WTC11 (cell line): ENCODE data around the gene CNTNAP5. TPM values are rescaled to one million over a fixed set of nuclear protein-coding genes. Genes with fewer than 3 reads are reported as not detected.

Experiments
- ATAC-seq: fragments of 200-7000 bp; cut with Tn5 transposase; 2 replicates; pipeline ENCODE4 v1.10.0; 2021; ENCODE audit warnings: mild to moderate bottlenecking, moderate library complexity
- CTCF ChIA-PET: fragments of 300-600 bp; sonication (Branson Sonifier 250); formaldehyde crosslinking; loops from one replicate; lab custom pipeline; 2021; ENCODE audit warnings: antibody characterized with exemption; lab: Charles Lee
- POLR2A ChIA-PET: fragments of 350-600 bp; sonication (Branson Sonifier 250); formaldehyde crosslinking; loops from one replicate; lab custom pipeline; 2021; ENCODE audit warnings: antibody characterized with exemption; lab: Charles Lee
- DNase-seq: peaks from one replicate; pipeline ENCODE4 v3.0.0; 2021; ENCODE audit warnings: low spot score
- H3K27ac Mint-ChIP-seq: 2 replicates; pipeline ENCODE4 v1.8.0; 2021; ENCODE audit warnings: mixed read lengths
- H3K27me3 Mint-ChIP-seq: 2 replicates; pipeline ENCODE4 v1.8.0; 2021; ENCODE audit warnings: low read depth, mild to moderate bottlenecking, moderate library complexity, mixed read lengths
- H3K36me3 Mint-ChIP-seq: 2 replicates; pipeline ENCODE4 v1.8.0; 2021; ENCODE audit warnings: mixed read lengths
- H3K4me1 Mint-ChIP-seq: 2 replicates; pipeline ENCODE4 v1.8.0; 2022; ENCODE audit warnings: mixed read lengths
- H3K4me3 Mint-ChIP-seq: 2 replicates; pipeline ENCODE4 v1.8.0; 2021; ENCODE audit warnings: mild to moderate bottlenecking, moderate library complexity, mixed read lengths
- H3K9me3 Mint-ChIP-seq: 2 replicates; pipeline ENCODE4 v1.8.0; 2021; ENCODE audit warnings: mixed read lengths
- AR ChIP-seq: fragments of 250-450 bp; sonication (Bioruptor Pico); IDR thresholded peaks from 2 replicates; pipeline ENCODE4 v1.9.0; 2021; ENCODE audit warnings: mild to moderate bottlenecking
- ATF2 ChIP-seq: sonication (generic); formaldehyde crosslinking; IDR thresholded peaks from 2 replicates; pipeline ENCODE4 v1.8.1; 2022; ENCODE audit warnings: low read depth, missing genetic modification reagents, borderline replicate concordance
- CREM ChIP-seq: sonication (generic); formaldehyde crosslinking; IDR thresholded peaks from 2 replicates; pipeline ENCODE4 v1.8.1; 2022; ENCODE audit warnings: mild to moderate bottlenecking, missing genetic modification reagents, moderate library complexity
- E2F4 ChIP-seq: sonication (generic); formaldehyde crosslinking; IDR thresholded peaks from 2 replicates; pipeline ENCODE4 v1.8.1; 2022; ENCODE audit warnings: low read depth, mild to moderate bottlenecking, moderate library complexity, missing genetic modification reagents, borderline replicate concordance
- FOXP1 ChIP-seq: sonication (generic); formaldehyde crosslinking; IDR thresholded peaks from 2 replicates; pipeline ENCODE4 v1.8.0; 2022; ENCODE audit warnings: missing genetic modification reagents, mild to moderate bottlenecking, moderate library complexity, borderline replicate concordance
- GABPB1 ChIP-seq: sonication (generic); formaldehyde crosslinking; IDR thresholded peaks from 2 replicates; pipeline ENCODE4 v1.8.1; 2023; ENCODE audit warnings: mild to moderate bottlenecking, missing genetic modification reagents
- JUN ChIP-seq: sonication (generic); formaldehyde crosslinking; IDR thresholded peaks from 2 replicates; pipeline ENCODE4 v1.8.0; 2023; ENCODE audit warnings: mild to moderate bottlenecking, missing genetic modification reagents
- NFE2L1 ChIP-seq: sonication (generic); formaldehyde crosslinking; IDR thresholded peaks from 2 replicates; pipeline ENCODE4 v1.8.1; 2023; ENCODE audit warnings: missing genetic modification reagents
- NR2C2 ChIP-seq: sonication (generic); formaldehyde crosslinking; IDR thresholded peaks from 2 replicates; pipeline ENCODE4 v1.8.0; 2022; ENCODE audit warnings: mild to moderate bottlenecking, missing genetic modification reagents
- OVOL2 ChIP-seq: fragments of 250-450 bp; sonication (Bioruptor Pico); IDR thresholded peaks from 2 replicates; pipeline ENCODE4 v1.9.0; 2021; ENCODE audit warnings: mild to moderate bottlenecking, borderline replicate concordance
- PRDM15 ChIP-seq: sonication (generic); formaldehyde crosslinking; IDR thresholded peaks from 2 replicates; pipeline ENCODE4 v1.8.0; 2022; ENCODE audit warnings: missing genetic modification reagents
- SP1 ChIP-seq: sonication (generic); formaldehyde crosslinking; conservative IDR thresholded peaks from 2 replicates; pipeline ENCODE4 v1.8.1; 2022; ENCODE audit warnings: missing genetic modification reagents
- STAT6 ChIP-seq: sonication (generic); formaldehyde crosslinking; conservative IDR thresholded peaks from 2 replicates; pipeline ENCODE4 v1.8.1; 2023; ENCODE audit warnings: mild to moderate bottlenecking, low read depth, missing genetic modification reagents, moderate library complexity
- ZBTB43 ChIP-seq: sonication (generic); formaldehyde crosslinking; IDR thresholded peaks from 2 replicates; pipeline ENCODE4 v1.8.1; 2023; ENCODE audit warnings: mild to moderate bottlenecking, missing genetic modification reagents
- ZNF532 ChIP-seq: fragments of 250-450 bp; sonication (Bioruptor Pico); IDR thresholded peaks from 2 replicates; pipeline ENCODE4 v1.9.0; 2021; ENCODE audit warnings: mild to moderate bottlenecking, borderline replicate concordance
- total RNA-seq: library from RNA; stranded (reverse); gene quantifications from 3 replicates; pipeline ENCODE4 v1.2.3, GENCODE V29; 2021
- TF ChIP-seq, protein P1 (sequence below): sonication (generic); formaldehyde crosslinking; conservative IDR thresholded peaks from 2 replicates; pipeline ENCODE4 v1.8.1; 2022; ENCODE audit warnings: mild to moderate bottlenecking, missing genetic modification reagents
- TF ChIP-seq, protein P2 (sequence below): sonication (generic); formaldehyde crosslinking; IDR thresholded peaks from 2 replicates; pipeline ENCODE4 v1.8.0; 2023; ENCODE audit warnings: missing genetic modification reagents

The CNTNAP5 gene
- total RNA-seq, 1 experiment from 2014 or later, result 0.22 TPM

DNA sequence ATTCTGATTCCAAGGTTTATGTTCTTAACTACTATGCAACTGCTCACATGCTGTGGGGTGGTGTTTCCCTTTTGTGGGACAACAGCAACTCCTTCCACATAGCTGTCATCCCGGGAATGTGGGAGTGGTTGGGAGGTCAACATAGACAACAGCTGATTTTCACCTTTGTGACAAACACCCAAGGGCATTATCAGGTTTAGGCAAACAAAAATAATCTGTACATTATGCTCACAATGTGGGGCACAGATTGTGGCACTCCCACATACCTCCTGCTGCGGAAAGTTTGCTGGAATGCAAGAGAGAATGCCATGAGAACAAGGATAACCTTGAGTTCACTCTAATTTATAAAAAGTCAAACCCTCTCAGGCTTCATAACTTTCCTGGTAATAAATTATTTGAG lies 582.6 kb downstream of the CNTNAP5 start:
- ChIA-PET CTCF (no interaction called here), POLR2A (no interaction called here)
- DNase-seq, result no peak
- TF ChIP-seq STAT6 (CRISPR knock-in tag), result no peak
- TF ChIP-seq PRDM15 (CRISPR knock-in tag), result no peak
- no peak for TF ChIP-seq OVOL2 (CRISPR knock-in tag)
- no peak for TF ChIP-seq SP1 (CRISPR knock-in tag)
- no peak for TF ChIP-seq FOXP1 (CRISPR knock-in tag)
- TF ChIP-seq NFE2L1 (CRISPR knock-in tag), result no peak
- no peak for TF ChIP-seq GABPB1 (CRISPR knock-in tag)
- no peak for TF ChIP-seq NR2C2
- TF ChIP-seq ZNF532 (CRISPR knock-in tag), result no peak
- TF ChIP-seq JUN (CRISPR knock-in tag), result no peak
- TF ChIP-seq ZBTB43, result no peak
- no peak for TF ChIP-seq AR (CRISPR knock-in tag)
- no peak for TF ChIP-seq ATF2 (CRISPR knock-in tag)
- TF ChIP-seq, protein P1, sequence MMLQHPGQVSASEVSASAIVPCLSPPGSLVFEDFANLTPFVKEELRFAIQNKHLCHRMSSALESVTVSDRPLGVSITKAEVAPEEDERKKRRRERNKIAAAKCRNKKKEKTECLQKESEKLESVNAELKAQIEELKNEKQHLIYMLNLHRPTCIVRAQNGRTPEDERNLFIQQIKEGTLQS (CRISPR knock-in tag), result no peak
- TF ChIP-seq, protein P2, sequence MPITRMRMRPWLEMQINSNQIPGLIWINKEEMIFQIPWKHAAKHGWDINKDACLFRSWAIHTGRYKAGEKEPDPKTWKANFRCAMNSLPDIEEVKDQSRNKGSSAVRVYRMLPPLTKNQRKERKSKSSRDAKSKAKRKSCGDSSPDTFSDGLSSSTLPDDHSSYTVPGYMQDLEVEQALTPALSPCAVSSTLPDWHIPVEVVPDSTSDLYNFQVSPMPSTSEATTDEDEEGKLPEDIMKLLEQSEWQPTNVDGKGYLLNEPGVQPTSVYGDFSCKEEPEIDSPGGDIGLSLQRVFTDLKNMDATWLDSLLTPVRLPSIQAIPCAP, result no peak
- no peak for TF ChIP-seq E2F4 (CRISPR knock-in tag)
- TF ChIP-seq CREM (CRISPR knock-in tag), result no peak
- H3K27me3 Mint-ChIP-seq, result no peaks in the 10 kb centered on the region
- peaks cover 6% of the 10 kb centered on the region for H3K9me3 Mint-ChIP-seq
- no peaks in the 10 kb centered on the region; the same call in 1 of the 2 replicates for H3K36me3 Mint-ChIP-seq
- H3K4me3 Mint-ChIP-seq, result no peak overlapping the region
- ATAC-seq, result no peak
- peaks cover 34% of the 10 kb centered on the region for H3K4me1 Mint-ChIP-seq
- no peak overlapping the region for H3K27ac Mint-ChIP-seq
